Measurements from ENCODE around the gene APOE.

DNA sequence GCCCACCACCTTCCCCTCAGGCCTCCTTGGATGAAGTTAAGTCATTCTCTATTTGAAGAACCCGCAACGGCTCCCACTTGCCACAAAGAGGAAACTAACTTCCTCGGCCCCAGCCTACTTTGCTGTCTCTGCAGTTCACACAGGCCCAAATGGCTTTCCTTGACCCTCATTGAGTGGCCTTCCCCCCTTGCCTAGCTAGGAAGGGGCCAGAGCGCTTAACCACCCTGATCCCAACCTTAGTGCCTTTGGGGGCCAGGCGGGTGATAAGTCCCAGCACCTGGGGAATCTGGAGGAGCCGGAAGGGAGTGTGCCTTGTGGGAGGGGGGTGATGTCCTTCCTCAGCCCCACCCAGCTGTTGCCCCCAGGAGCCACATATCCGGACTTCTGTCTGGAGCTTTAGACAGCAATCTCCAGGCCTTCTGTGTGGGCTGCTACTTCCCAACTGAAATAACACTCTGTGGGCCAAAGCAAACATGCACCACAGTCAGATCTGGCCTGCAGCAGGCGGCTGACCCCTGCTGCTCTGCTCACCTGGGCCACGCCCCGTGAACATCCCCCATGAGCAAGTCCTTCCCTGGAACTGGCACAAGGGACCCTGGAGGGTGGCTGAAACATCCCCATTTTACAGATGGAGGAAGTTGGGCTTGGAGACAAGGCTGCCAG, 49.0 kb upstream of the APOE start:
- TF ChIP-seq CTCF (IDR thresholded peaks at IDR 0.05) (no peak), POLR2A (IDR thresholded peaks at IDR 0.05) (peak; percentile 18)

All from right lobe of liver (tissue), 4 donors.